ENCODE results near the gene LIME1.

Gene LIME1

DNA sequence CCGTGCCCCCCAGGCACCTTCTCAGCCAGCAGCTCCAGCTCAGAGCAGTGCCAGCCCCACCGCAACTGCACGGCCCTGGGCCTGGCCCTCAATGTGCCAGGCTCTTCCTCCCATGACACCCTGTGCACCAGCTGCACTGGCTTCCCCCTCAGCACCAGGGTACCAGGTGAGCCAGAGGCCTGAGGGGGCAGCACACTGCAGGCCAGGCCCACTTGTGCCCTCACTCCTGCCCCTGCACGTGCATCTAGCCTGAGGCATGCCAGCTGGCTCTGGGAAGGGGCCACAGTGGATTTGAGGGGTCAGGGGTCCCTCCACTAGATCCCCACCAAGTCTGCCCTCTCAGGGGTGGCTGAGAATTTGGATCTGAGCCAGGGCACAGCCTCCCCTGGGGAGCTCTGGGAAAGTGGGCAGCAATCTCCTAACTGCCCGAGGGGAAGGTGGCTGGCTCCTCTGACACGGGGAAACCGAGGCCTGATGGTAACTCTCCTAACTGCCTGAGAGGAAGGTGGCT lies 39.1 kb upstream of the LIME1 start:
- no peak for DNase-seq

DNA sequence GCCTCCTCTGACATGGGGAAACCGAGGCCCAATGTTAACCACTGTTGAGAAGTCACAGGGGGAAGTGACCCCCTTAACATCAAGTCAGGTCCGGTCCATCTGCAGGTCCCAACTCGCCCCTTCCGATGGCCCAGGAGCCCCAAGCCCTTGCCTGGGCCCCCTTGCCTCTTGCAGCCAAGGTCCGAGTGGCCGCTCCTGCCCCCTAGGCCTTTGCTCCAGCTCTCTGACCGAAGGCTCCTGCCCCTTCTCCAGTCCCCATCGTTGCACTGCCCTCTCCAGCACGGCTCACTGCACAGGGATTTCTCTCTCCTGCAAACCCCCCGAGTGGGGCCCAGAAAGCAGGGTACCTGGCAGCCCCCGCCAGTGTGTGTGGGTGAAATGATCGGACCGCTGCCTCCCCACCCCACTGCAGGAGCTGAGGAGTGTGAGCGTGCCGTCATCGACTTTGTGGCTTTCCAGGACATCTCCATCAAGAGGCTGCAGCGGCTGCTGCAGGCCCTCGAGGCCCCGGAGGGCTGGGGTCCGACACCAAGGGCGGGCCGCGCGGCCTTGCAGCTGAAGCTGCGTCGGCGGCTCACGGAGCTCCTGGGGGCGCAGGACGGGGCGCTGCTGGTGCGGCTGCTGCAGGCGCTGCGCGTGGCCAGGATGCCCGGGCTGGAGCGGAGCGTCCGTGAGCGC lies 38.5 kb upstream of the LIME1 start:
- DNase-seq: no peak

DNA sequence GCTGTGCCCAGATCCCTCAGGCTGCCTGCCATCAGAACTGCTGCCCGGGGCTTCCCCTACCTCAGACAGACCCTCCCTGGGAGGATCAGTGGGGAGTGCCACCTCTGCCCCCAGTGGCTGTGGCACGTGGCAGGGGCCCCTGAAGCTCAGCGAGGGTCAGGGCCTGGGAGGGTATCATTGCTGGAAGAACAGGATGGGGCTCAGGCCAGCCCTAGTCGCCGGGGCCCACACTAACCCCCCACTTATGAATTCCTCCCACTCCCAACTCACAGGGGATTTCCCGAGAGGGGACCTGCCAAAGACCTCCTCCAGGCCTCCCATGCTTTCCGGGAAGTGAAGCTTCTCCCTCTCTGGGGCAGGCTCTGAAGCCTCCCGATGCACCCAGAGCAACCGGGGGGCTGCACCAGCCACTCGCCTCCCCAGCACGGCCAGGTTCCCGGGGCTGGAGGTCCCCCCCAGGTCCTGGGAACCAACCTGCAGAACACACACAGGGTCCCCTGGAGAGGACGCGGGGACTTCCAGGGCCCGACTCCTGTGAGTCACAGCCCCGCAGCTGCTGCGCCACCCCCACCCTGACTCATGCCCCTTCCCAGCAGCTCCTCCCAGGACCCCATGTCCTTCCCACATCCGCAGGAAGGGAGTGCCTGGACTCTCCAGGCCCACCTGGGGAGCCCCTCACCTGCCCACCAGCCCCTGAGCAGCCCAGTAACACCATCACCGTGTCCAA lies 37.6 kb upstream of the LIME1 start:
- no peak for DNase-seq

DNA sequence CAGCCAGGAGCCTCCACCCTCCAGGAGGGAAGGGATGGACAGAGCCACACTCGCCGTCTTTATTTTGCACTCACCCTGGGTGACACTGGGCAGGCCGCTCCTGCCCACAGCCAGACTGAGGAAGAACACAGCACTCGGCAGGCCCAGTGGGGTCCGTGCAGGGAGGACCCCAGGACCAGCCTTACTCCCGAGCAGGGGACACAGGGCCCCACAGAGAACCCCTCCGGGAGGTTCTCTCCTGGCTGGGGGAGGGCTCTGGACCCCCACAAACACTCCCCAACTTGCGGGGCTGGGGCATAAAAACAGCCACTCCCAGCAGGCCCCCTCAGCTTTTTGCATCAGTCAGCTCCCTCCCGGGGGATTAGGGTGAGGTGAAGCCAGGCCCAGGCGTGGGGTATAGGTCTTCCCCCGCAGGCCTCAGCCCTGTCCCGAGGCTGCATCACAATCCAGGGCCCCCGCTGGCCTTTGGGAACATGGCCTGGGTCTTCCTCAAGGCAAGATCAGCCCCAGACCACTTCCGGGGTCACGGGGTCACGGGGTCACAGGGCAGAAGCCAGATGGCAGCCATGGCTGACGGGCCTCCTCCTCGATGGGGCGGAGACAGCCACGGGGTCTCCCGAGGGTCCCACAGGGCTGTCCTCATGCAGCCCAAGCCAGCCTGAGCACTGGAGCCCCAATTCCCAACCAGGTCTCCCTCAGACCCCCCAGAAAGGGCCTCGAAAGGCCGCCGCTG lies 36.8 kb upstream of the LIME1 start:
- no peak for DNase-seq

DNA sequence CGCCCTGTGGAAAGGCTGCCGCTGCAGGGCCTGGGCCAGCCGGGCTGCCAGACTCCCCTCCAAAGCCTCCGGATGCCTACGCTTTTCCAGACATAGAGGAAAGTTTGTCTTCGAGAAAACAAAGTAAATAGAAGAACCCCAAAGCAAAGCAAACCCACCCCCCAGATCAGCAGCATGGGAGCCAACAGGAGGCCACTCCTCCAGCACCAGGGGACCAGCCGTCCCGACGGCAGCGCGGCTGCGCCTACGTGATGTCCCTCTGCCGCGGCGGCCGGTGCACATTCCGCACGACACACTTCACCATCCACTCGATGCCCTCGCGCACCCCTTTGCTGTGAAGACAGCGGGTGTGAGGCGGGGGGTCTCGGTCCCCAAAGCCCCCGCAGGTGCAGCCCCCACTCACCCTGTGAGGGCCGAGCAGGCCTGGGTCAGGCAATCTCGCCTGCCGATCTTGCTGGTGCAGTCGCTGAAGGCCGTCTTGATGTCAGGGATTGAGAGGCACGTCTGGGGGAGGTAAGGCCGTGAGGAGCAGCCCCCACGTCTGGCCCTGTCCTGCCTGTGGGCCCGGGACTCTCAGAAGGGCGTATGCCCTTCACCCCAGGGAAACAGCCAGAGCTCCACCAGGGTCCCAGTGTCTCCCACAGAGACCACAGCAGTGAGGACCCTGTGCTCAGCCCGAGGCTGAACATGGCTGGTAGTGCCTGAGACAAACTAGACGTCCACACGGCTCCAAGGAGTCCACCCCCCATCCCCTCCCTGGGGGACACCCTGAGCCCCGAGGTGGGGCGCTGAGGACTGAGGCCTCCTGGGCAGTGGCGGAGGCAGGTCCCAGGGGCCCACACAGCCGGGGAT lies 36.0 kb upstream of the LIME1 start:
- DNase-seq: no peak

DNA sequence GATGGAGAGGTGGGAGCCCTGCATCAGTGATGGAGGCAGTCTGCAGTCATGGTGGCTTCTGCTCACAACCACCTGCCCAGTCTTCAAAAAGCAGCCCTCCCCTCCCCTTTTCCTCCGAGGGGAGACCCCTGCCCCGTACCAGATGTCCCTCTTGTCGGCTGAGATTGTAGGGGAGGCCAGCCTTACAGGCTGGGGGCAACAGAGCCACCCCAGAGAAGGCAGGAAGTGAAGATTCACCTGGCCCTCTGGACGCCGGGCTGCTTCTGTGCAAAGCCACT lies 35.5 kb upstream of the LIME1 start:
- DNase-seq: no peak

DNA sequence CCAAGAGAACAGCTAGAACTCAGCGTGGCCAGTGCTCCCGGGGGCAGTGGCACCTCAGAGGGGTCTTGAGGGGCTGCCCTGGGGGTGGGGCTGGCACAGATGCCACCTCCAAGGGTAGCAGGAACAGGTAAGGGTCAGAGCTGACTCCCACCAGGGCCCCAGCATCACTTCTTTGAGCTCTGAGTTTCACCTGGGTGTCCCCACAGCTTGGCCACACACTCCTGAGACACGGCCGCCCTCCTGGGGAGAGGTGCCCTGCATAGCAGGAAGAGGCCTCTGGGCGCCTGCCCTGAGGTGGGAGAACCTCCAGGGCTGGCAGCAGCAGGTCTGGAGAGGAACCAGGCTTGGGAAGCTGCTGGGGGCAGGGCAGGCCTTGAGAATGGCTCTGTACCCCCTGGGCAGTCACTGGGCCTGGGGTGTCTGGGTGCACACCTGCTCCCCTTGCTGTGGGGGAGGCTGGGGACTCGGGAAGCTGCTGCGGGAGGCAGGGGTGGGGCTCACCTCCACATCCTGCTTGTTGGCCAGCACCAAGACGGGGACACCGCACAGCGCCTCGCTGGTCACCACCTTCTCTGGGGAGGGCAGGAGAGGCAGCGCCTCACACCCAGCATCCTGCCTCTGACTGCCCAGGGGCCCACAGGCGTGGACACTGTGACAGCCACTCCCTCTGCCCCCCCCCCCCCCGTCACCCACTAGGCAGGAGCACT lies 35.0 kb upstream of the LIME1 start:
- no peak for DNase-seq

DNA sequence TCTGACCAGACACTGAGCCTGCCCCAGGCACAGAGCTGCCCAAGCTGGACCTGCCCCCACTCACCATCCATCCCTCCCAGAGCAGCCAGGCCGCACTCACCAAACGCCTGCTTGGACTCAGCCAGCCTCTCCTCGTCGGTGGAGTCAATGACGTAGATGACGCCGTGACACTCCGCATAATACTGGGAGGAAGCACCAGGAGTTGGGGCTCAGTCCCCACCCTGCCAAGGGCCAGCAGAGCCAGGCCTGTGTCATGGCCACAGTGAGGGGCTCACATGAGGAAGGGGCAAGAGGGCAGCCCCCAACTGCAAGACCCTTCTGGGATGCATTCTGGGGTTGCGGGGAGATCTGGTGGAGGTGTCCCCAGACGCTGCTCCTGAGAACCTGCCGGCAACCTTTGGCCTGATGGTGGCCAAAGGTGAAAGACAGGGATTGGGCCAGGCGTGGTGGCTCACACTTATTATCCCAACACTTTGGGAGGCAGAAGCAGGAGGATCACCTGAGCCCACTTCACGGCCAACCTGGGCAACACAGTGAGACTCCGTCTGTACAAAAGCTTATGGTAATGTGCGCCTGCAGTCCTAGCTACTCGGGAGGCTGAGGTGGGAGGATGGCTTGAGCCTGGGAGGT lies 34.3 kb upstream of the LIME1 start:
- no peak for DNase-seq

DNA sequence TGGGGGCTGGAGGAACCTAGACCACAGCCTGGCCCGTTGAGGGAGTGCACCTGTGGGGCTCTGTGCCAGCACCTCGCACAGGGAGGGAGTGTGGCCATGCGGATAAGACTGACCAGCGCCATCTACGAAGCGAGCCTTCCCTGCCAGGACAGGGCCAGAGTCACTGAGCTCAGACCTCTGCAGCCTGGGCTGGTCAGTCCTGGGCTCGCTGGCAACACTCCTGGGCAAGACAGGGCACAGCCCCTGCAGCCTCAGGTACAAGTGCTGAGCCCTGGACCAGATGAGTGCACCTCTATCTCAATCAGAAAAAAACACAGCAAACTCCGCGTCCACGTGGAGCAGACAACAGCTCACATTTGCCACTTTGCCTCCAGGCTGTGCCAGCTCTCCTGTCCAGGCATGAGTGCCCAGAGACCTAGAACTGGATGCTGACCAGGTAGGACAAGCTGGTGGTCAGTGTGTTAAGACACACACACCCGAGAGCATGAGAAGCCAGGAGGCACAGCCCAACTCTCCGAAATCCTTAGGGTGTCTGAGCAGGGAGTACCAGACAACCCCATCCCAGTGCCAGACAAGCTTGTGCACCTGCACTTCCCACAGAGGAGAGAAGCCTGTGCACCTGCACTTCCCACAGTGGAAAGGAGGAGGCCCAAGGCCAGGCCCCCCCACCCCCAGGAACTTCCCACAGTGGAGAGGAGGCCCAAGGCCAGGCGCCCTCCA lies 33.6 kb upstream of the LIME1 start:
- DNase-seq: no peak

DNA sequence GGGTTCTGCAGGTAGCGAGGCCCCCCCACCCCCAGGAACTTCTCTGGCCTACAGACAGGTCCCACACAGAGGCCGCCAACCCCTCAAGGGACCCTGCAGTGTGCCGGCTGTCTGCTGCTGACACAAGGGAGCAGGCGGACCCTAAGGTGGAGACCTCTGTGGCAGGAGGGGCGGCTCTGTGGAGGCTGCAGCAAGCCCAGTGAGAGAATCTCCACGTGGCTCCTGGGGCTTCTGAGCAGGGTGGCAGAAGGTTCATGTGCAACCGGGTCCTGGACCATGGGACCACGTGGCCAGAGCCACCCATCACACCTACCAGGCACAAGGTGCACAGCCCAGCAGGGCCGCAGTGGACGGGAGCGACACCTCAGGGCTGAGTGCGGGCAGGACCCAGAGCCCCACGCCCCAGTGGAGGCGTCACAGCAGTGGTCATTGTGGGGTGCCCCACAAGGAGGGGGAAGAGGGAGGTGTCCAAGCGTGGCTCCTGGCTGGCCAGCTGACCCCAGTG lies 32.9 kb upstream of the LIME1 start:
- no peak for DNase-seq

DNA sequence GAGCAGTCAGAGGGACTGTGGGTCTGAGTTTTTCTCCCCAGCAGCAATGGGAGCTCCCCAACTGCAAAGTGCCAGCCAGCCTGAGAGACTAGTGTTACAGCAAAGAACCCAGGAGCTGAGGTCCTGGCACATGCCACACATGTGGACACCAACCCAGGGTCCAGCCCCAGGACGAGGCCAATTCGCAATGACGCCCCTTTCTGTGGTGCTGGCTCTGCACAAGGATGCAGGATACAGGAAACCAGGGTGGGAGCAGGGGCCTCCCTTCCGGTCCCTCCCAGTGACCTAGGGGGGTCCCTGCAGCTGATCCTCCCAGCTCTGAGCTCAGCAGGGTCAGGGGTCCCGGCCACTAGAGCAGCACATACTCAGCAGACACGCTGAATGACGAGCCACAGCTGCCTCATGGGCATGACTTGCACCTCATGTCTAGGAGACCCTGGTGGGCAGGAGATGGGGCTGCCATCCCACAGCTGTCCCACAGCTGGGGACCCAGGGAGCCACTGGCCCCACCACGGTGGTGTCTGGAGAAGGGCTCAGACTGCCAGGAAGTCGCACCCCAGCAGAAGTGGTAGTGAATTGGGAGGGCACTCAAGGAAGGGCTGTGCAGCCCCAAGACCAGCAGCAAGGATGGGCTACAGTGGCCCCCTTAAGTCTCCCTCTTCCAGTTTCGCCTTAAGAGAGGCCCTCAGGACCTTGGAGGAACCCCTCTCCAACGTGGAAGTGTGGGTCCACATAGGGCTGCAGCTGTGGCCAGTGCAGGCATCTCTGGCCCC lies 32.3 kb upstream of the LIME1 start:
- DNase-seq: no peak

DNA sequence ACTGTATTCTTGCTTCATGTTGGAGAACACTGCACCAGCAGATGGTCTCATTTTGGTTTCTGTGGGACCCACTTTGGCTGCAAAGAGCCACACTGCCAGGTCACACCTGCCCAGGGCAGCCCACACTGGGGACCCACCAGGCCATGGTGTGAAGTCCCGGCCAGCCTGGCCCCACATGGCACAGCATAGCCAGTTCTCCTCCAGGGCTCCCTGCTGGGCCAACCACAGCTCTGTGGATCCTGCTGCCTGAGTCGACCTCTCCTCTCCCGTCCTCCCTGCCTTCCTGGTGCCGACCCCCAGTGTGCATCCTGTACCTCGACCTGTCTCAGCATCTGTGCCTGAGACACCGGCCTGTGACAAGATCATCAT lies 31.7 kb upstream of the LIME1 start:
- DNase-seq: no peak

DNA sequence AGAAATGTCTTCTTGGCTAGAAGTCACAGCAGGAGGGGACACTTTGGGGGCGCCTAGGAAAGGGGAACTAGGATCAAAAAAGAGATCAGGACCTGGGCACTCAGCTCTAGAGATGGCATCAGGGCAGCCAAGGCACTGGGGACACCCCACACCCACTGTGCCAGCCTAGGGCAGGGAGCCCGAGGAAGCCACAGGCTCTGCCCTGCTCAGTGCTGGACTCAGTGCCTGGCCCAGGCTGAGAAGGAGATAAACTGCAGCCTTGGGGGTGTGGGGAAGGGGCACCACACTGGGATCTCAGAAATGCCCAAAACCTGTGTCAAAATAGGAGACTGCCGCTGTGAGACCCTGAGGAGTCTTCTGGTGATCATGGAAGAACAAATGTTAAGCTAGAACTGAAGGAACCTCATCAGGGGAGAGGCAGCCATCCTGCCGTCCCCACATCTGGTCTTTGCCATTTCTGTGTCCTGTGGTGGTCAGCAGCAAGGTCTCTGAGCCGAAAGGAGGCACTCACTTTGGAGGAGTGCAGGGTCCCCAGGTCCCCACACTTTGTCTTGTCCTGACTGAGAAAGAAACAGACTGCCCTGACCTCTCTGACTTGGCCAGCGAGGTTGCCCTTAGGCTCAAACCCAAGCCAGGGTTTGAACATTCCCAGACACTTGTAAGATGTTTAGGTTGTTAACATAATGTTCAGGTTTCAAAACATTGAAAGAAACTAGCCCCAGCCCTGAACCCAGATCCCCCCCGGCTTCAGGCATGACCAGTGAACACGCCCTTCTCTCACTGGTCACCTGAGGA lies 31.0 kb upstream of the LIME1 start:
- no peak for DNase-seq

DNA sequence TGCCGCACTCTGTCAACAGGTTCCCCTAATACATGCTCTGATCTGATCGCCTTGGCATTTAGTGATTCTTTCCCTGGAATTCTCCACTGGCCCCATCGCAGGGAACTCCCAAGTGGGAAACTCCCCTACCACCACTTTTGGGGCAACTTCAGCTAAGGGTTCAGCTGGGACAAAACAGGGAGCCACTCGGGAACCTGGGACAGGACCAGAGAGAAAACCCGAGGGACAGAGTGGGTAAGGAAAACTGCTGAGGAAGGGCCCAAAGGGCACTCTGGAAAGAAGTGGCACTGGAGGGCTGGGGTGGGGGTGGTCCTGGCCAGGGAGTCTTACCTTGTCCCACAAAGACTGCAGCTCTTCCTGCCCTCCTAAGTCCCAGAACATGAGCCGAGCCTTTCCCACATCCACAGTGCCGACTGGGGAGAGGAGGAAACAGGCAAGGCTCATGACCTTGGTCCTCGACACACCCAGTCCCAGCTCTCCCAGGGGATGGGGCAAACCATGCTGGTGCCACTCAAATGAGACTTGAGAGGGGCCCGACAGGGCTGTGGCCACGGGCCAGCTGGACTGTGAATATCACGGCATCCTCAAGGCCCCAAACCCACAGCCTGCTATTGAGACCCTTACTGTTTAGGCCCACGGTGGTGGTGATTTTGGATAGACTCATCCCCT lies 30.3 kb upstream of the LIME1 start:
- DNase-seq: no peak

DNA sequence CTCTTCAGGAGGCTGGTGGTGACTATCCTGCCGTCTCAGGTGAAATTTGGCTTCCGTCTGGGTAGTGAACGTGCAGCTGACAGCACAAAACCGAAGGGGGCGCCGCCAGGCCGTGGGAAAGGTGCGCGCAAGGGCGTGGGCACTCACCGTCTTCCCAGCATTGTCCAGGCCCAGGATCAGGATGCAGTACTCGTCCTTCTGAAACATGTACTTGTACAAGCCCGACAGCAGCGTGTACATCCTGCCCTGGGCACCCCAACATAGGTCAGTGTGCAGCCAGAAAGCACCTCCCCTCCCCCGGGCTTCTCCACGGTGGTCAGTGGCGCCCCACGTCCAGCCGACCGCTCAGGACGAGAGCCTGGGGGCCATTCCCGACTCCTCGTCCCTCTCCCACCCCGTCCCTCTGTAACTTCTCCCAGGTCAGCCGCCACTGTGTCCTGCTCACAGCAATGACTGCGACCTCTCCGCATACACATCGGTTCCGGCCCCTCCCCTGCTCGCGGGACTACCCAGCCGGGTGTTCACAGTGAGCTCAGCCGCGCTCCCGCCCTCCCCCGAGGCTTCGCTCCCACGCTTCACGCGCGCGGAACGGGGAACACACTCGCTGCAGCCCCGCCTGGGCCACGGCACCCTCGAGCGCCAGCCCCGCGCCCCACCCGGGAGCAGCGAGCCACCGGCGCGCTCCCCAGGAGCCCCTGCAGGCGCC lies 29.5 kb upstream of the LIME1 start:
- peak in 1 of 14 donors; percentile 43 for DNase-seq

DNA sequence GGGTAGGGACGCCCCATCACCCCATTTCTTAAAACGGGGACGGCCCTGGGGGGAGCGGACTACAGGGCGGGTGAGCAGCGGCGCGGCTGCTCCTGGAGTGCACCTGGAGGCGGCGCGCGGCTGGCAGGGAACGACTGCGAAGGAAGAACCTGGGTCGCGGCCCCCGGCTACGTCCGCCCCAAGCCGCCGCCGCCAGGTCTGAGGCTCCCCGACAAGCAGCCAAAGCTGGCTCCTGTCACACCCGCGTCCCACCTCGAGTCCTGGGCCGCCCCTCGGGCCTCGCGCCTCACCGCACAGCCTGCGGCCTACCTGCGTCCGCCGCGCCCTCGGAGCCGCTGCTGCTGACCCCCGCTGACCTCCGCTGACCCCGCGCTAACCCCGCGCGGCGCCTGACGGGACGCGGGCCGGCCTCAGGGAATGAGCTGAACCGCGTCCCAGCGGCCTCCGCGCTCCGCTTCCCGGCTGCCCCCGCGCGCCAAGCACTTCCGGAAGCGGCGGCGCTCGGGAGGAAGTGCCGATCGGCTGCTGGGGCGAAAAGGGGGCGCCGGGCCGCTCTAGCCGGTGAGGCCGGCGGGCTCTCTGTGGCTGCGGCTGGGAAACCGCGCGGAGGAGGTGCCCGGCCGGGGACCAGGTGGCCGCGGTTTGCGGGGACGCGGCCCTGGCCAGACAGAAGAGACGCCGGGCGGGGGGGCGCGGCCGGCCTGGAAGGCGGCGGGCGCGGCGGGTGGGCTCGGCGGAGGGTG lies 28.7 kb upstream of the LIME1 start, which contains the start of the genes ARFRP1 and ZGPAT:
TSS of gene ARFRP1 (minus strand) at position 419 of the 743 bp plus-strand sequence. CDS start 885 bp downstream, outside the sequence.
TSS of gene ZGPAT (plus strand) at position 482 of the 743 bp plus-strand sequence. CDS start 542 bp downstream, outside the sequence.
- DNase-seq: peak in 13 of 14 donors; percentile 72 to 95 (median 84)
